SK-N-SH treated with all-trans-retinoic acid at 6 μM for 48 hours (cell line): ENCODE data around the gene CLSTN2.

Experiments
- ARNTL ChIP-seq: fragments of 450-650 bp; formaldehyde crosslinking; IDR thresholded peaks from 2 replicates; pipeline ENCODE4 v1.5.0; 2020; ENCODE audit warnings: low read depth, mild to moderate bottlenecking, moderate library complexity, borderline replicate concordance
- ESRRG ChIP-seq: fragments of 250-450 bp; sonication (Bioruptor Pico); IDR thresholded peaks from 2 replicates; pipeline ENCODE4 v1.6.1; 2021; ENCODE audit warnings: mild to moderate bottlenecking
- OSR1 ChIP-seq: fragments of 250-450 bp; sonication (Bioruptor Pico); IDR thresholded peaks from 2 replicates; pipeline ENCODE4 v1.8.0; 2022; ENCODE audit warnings: moderate library complexity, mild to moderate bottlenecking, inconsistent platforms
- RARB ChIP-seq: fragments of 250-450 bp; sonication (Bioruptor Pico); IDR thresholded peaks from 2 replicates; pipeline ENCODE4 v1.8.0; 2021; ENCODE audit warnings: mild to moderate bottlenecking, moderate library complexity
- TOX ChIP-seq: fragments of 250-450 bp; sonication (Bioruptor Pico); IDR thresholded peaks from 2 replicates; pipeline ENCODE4 v1.8.0; 2021; ENCODE audit warnings: mild to moderate bottlenecking, moderate library complexity, borderline replicate concordance
- ZFP3 ChIP-seq: fragments of 250-450 bp; sonication (Bioruptor Pico); IDR thresholded peaks from 2 replicates; pipeline ENCODE4 v1.5.0; 2020; ENCODE audit warnings: mild to moderate bottlenecking, moderate library complexity
- ZFP30 ChIP-seq: fragments of 450-650 bp; formaldehyde crosslinking; IDR thresholded peaks from 2 replicates; pipeline ENCODE4 v1.5.0; 2022; ENCODE audit warnings: mild to moderate bottlenecking, moderate library complexity
- TF ChIP-seq, protein P1 (sequence below): fragments of 250-450 bp; sonication (Bioruptor Pico); IDR thresholded peaks from 2 replicates; pipeline ENCODE4 v1.8.0; 2020; ENCODE audit warnings: mild to moderate bottlenecking, moderate library complexity, borderline replicate concordance
- TF ChIP-seq, protein P2 (sequence below): fragments of 250-450 bp; sonication (Bioruptor Pico); IDR thresholded peaks from 2 replicates; pipeline ENCODE4 v1.5.1; 2020; ENCODE audit warnings: low read depth, mild to moderate bottlenecking, moderate library complexity

DNA sequence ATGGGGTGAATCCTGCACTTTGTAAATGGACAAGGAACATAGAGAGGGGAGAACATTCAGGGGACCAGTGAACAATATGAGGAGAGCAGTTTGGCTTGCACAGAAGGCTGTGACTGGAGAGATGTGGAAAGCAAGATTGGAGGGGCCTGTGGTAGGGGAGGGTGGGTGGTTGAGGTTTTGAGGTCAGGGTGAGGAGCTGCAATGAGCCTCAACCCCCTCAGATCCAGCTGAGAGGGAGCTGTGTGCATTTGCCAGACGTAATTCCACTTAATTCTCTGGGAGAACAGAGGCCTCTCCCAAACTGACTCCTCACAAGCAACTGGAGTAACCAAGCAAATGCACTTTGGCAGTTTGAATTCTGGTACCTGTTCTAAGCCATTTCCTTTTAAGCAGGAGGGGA, 489.7 kb downstream of the CLSTN2 start:
- TF ChIP-seq ZFP3, result no peak
- no peak for TF ChIP-seq ARNTL (CRISPR knock-in tag)
- TF ChIP-seq, protein P1, sequence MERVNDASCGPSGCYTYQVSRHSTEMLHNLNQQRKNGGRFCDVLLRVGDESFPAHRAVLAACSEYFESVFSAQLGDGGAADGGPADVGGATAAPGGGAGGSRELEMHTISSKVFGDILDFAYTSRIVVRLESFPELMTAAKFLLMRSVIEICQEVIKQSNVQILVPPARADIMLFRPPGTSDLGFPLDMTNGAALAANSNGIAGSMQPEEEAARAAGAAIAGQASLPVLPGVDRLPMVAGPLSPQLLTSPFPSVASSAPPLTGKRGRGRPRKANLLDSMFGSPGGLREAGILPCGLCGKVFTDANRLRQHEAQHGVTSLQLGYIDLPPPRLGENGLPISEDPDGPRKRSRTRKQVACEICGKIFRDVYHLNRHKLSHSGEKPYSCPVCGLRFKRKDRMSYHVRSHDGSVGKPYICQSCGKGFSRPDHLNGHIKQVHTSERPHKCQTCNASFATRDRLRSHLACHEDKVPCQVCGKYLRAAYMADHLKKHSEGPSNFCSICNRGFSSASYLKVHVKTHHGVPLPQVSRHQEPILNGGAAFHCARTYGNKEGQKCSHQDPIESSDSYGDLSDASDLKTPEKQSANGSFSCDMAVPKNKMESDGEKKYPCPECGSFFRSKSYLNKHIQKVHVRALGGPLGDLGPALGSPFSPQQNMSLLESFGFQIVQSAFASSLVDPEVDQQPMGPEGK (CRISPR knock-in tag), result no peak
- no peak for TF ChIP-seq ZFP30 (CRISPR knock-in tag)
- TF ChIP-seq OSR1 (CRISPR knock-in tag), result no peak
- TF ChIP-seq RARB, result no peak
- TF ChIP-seq, protein P2, sequence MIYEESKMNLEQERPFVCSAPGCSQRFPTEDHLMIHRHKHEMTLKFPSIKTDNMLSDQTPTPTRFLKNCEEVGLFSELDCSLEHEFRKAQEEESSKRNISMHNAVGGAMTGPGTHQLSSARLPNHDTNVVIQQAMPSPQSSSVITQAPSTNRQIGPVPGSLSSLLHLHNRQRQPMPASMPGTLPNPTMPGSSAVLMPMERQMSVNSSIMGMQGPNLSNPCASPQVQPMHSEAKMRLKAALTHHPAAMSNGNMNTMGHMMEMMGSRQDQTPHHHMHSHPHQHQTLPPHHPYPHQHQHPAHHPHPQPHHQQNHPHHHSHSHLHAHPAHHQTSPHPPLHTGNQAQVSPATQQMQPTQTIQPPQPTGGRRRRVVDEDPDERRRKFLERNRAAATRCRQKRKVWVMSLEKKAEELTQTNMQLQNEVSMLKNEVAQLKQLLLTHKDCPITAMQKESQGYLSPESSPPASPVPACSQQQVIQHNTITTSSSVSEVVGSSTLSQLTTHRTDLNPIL (CRISPR knock-in tag), result no peak
- no peak for TF ChIP-seq ESRRG (CRISPR knock-in tag)
- TF ChIP-seq TOX (CRISPR knock-in tag), result no peak
